ENCODE results near the gene AGRN.
A peak's percentile ranks its signal among the peaks of the same experiment; 100 is the strongest.

AGRN gene

DNA sequence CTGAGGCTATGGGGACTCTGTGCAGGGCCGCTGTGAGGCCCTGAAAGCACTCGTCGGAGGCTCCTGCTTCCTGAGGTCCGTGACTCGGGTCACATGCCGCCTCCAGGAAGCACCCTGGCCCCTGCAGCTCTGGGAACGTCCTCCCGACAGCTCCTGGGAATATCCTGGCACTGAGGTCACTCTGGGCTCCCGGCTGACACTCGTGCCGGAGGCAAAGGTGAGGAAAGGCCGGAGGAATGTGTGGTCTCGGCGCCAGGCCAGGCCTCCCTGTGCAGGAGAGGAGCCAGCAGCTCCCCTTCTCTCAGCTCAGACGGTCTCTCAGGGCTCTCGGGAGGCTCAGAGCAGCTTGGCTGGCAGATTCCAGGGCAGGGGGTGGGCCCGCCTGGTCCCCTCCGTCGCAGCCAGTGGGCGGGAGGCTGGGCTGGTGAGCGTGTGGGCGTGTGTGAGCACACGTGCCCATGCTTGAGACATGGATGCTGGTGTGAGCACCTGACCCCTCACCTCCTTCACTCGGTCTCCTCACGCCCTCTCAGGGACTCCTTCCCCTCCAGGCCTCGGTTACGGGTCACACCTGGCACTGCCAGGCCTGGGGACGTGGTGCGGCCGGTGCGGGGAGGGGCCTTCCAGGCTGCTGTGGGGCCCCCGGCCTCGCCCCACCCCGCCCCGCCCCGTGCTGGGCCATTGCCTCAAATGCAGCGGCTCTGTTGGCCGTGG, 59.6 kb downstream of the AGRN start:
- no peak for TF ChIP-seq GATA1 (IDR thresholded peaks at IDR 0.05; ENCODE audit: low read depth, low read length)
- TF ChIP-seq POLR2A (IDR thresholded peaks at IDR 0.05; ENCODE audit: low read length): no peak
- DNase-seq: peak; percentile 44 to 51

DNA sequence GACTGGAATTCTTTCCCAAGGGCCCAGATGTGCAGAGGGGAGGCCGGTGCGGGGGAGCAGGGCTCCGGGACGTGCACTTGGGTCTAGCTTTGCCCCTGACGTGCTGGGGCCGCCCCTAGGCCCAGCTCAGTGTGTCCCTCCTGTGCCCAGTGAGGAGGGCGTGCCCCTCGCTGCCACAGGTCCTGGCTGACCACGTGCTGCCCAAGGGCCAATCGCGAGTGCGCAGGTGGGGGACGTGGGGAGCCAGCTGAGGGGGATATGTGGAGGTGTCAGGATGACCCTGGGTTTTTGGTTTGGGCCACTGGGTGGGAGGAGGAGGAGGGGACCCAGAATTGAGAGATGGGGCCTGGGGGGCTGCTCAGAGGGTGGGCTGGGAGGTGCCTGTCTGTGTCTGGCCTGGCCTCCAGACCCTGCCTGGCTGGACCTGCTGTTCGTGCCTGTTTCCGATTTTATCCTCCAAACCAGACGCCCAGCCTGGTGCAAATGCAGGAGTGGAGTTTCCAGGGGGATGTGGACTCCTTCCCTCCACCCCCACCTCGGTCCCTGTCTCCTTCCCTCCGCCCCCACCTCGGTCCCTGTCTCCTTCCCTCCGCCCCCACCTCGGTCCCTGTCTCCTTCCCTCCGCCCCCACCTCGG, 60.3 kb downstream of the AGRN start:
- DNase-seq: peak; percentile 31 to 43
- TF ChIP-seq POLR2A (IDR thresholded peaks at IDR 0.05; ENCODE audit: low read length): no peak
- no peak for TF ChIP-seq GATA1 (IDR thresholded peaks at IDR 0.05; ENCODE audit: low read depth, low read length)

DNA sequence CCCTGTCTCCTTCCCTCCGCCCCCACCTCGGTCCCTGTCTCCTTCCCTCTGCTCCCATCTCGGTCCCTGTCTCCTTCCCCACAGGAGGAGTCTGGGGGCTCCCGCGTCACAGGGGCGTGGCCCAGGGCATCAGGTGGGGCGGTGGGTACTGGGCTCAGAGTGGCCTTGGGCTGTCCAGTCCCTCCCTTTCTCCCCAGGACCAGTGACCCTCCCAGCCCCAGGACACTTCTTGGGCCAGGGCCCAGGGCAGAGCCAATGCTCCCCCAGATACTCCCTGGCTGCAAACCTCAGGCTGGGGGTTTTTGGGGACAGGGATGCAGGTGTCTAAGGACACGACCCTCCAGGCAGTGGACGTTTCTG, 61.0 kb downstream of the AGRN start:
- TF ChIP-seq GATA1 (IDR thresholded peaks at IDR 0.05; ENCODE audit: low read depth, low read length): no peak
- TF ChIP-seq POLR2A (IDR thresholded peaks at IDR 0.05; ENCODE audit: low read length): no peak
- no peak for DNase-seq

DNA sequence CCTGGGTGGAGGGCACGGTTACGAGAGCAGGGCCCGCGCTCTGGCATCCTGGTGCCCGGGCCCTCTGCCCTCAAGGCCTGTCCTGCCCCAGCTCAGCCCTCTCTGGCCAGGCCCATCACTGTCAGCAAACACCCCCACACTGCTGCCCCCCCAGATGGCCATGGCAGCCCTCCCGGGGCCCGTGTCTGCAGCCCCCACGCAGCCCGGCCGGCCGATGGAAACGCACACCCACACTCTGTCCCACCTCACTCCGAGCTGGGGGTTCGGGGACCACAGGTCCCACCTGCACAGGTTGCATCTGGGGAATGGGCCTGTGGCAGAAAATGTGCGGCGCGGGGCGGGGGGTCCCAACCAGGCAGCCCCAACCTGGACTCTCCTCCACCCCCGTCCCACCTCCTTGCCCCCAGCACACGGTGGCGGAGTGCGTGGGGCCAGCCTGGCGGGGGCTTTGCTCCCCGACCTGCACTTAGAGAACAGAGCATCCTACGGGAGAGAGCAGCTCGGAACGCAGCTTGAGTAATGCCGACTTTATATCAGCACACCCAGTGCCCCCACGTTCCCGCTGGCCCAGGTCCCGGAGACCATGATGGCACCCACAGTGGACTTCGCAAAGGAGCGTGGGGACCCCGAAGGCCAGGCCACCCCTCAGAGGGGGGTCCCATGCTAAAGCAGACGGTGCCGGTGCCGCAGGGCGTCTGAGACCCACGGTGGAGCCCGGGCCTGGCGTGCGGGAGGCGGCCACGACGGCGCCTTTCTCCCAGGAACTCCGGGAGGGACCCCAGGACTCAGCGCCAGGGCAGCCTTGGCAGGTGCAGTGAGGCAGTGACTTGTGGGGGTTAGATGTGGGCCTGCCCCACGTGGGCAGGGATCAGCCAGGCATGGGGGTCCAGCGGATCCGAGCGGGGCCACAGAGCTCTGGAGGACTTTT, 61.7 kb downstream of the AGRN start:
- DNase-seq: no peak

DNA sequence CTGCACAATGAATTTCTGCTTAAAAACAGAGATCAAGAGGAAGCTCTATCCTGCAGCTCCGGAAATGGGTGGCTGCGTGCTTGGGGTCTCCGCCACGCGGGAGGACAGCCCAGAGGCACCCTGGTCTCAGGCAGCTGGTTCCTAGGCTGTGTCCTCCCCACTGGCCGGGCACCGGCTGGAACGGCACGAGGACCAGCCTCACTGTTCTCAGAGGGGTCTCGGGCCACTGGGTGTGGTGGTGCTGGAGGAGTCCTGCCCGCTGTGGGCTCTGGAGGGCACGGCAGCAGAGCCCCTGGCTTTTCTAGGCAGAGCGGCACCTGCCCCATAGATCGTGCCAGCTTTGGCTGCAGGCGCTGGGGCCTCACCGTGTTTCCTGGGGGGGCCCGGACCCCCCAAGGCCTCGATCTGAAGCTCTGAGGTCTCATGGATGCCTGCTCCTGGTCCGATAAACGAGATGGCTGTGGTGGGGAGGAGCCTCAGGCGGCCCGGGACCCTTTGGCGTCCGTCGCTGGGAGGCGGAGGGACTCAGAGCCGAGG, 62.4 kb downstream of the AGRN start:
- no peak for DNase-seq
- TF ChIP-seq GATA1 (IDR thresholded peaks at IDR 0.05; ENCODE audit: low read depth, low read length): no peak
- no peak for TF ChIP-seq POLR2A (IDR thresholded peaks at IDR 0.05; ENCODE audit: low read length)

More for the DNA sequence above, 61.7 kb downstream of the AGRN start:
- TF ChIP-seq POLR2A (IDR thresholded peaks at IDR 0.05; ENCODE audit: low read length) (no peak), GATA1 (IDR thresholded peaks at IDR 0.05; ENCODE audit: low read depth, low read length) (no peak)

DNA sequence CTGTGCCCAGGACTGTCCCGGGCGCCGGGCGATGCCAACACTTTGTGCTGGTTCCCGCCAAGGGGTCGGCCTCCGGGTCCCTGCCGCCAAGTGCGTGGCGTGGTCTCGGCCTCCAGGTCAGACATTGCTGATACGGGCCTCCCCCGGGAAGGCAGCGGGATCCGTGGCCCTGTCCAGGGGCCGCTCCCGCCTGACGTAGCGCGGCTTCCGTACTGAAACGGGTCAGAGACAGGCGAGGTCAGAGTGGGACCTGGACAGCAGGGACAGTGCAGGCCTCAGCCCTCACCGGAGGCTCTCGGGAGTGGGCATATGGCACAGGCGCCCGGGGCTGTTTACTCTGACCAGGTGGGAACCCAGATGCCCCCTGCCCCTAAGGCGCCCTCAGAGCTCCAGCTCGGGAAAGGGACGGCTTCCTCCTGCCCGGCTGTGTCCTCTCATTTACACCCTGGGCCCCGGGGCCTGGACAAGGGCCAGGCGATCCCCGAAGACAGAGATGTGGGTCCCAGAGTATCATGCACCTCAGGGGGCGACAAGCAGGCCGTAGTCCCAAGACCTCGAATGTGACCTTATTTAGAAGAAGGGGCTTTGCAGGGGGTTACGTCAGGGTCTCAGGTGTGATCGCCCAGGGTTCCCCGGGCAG, 63.0 kb downstream of the AGRN start:
- TF ChIP-seq POLR2A (IDR thresholded peaks at IDR 0.05; ENCODE audit: low read length): no peak
- no peak for TF ChIP-seq GATA1 (IDR thresholded peaks at IDR 0.05; ENCODE audit: low read depth, low read length)
- no peak for DNase-seq

DNA sequence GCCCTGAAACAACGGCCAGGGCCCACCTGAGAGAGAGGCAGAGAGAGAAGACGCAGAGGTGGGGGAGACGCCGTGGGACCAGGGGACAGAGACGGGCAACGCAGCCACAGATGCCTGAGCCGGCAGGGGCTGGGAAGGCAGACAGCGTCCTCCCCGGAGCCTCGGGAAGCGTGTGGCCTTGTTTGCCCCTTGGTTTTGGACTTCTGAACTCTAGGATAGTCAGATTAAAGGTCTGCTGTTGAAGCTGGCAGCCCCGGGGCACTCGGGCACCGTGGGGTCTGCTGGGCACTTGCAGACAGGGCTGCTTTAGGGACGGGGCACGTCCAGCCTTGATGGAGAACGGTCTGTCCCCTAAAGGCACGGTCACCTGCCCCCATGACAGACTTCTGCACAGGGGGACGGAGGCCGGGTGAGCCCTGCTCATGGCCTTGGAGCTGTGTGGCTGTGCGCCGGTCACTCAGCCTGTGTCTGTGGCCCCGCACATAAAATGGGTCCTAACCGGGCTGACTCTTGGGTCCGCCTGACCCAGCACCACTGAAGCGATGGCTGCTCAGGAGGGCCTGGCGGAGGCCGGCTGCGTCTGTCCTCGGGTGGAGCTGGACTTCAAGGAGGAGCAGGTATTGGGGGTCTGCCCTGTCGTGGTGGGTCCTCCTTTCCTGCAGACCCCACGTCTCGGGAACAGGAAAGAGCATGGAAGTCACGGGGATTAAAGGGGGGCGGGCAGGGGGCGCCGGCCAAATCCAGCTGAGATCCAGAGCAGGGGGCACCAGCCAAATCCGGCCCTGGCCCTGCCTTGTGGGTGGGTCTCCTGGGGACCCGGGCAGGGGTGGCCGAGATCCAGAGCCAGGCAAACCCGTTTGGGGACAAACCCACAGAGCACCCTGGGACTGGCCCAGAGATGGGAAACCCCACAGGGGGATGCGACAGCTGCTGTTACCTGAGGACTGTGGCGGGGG, 63.8 kb downstream of the AGRN start:
- no peak for DNase-seq
- no peak for TF ChIP-seq POLR2A (IDR thresholded peaks at IDR 0.05; ENCODE audit: low read length)
- no peak for TF ChIP-seq GATA1 (IDR thresholded peaks at IDR 0.05; ENCODE audit: low read depth, low read length)

DNA sequence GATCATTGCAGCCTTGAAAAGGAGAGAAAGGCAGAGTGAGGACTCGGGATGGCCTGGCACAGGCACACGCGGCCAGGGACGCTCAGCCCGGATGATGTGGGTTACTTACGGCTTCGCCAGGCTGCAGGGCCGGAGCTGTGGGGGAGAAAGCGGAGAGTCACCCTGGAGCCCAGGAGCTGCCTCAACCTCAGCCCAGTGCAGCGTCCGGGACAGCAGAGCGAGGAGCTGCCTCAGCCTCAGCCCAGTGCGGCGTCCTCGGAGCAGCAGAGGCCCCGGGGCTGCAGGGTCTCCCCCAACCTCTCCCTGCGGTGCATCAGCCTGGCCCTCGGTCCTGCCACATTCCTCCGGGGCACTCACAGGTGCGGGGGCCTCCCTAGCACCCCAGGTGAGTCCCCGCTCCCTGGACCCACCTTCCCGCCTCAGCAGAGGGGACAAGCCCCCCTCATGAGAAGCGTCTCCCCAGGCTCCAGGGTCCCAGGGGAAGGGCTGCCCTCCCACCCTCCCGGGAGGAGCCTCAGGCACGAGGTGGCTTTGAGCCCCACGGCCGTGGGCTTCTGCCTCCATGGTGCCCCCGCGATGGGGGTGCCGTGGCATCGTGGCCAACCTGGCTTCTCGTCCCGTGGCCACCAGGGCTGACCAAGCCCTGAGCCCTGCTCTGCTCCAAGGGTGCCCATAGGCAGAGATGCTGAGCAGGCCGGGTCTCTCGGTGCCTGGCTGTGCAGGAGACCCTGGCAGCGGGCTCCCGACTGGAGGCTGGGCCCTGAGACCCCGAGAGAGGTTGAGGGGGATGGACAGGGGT, 64.7 kb downstream of the AGRN start:
- no peak for DNase-seq
- TF ChIP-seq GATA1 (IDR thresholded peaks at IDR 0.05; ENCODE audit: low read depth, low read length) (no peak), POLR2A (IDR thresholded peaks at IDR 0.05; ENCODE audit: low read length) (no peak)

DNA sequence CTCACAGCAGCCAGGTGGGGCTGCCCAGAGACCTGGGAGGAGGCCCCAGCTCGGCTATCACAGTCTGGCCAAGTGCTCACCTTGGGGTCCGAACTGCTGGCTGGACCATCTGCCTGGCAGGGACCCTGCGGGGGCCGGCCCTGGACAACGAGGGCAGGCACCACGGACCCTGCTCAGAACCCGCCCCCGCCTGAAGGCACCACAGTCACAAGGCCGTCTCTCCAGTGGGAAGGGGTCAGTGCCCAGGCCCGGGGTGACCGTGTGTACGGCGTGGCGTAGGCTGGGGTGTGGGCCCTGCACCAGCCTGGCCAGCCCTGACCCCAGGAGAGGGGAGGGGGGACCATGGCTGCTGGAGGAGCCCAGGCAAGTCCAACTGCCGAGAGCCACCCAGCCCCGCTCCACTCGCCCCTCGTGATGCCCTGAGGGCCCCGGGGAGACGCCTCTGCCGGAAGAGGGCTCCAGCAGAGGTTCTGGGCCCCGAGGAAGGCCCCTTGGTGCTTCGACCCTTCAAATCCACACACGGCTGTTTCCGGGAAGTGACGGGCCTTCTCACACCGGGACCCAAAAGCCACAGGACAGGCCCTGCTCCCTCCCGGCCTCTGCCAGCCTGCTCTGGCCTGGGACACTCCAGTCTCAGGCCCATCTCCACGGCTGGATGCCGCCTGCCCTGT, 65.4 kb downstream of the AGRN start:
- no peak for DNase-seq
- TF ChIP-seq POLR2A (IDR thresholded peaks at IDR 0.05; ENCODE audit: low read length) (no peak), GATA1 (IDR thresholded peaks at IDR 0.05; ENCODE audit: low read depth, low read length) (no peak)

DNA sequence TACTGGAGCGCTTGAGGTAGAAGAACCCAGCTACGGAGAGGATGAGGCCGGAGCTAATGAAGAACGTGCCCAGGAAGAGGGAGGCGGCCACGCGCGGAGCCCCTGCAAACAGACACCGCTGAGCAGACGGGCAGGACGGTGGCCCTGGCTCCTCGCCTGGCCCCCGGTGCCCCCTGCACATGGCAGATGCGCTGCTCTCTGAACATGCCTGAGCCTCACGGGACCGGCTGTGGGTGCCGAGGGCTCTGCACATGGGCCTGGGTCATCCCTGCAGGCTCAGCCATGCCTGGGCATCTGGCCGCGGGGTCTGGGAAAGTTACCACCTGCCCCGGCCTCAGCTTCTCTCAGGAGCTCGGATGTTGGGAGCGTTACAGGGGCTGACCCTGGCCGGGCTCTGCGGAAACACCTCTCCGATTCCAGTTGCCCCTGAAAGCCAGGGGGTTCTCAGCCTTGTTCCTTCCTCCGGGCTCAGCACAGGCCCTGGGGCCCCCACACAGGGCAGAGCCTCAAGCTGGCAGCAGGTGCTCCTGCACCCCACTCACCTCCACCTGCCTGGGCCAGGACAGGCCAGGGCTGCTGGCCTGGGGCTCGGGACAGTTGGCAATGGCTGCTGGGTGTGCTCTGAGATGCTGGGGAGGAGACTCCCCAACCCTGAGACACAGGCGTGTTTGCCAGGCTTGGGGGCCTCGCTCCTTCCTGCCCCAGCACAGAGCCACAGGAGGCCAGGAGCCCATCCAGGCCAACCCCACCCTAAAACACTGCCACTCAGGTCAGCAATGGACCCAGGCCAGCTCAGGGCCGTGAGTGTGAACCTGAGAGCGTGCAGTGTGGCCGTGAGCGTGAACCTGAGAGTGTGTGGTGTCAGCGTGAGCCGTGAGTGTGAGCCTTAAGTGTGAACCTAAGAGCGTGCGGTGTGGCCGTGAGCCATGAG, 66.3 kb downstream of the AGRN start:
- TF ChIP-seq GATA1 (IDR thresholded peaks at IDR 0.05; ENCODE audit: low read depth, low read length) (no peak), POLR2A (IDR thresholded peaks at IDR 0.05; ENCODE audit: low read length) (no peak)
- no peak for DNase-seq

Data from erythroblast (primary cell).